HepG2 (cell line): ENCODE data around the gene FOXR1. TPM values are rescaled to one million over a fixed set of nuclear protein-coding genes. Genes with fewer than 3 reads are reported as not detected.

Experiments used
- ARNTL ChIP-seq: sonication (generic); formaldehyde crosslinking; IDR thresholded peaks from 2 replicates; pipeline ENCODE4 v1.4.0; 2020; ENCODE audit warnings: mild to moderate bottlenecking, missing genetic modification reagents
- CEBPG ChIP-seq: IDR thresholded peaks from 2 replicates; pipeline ENCODE4 v1.6.1; 2016
- FOXA3 ChIP-seq: IDR thresholded peaks from 2 replicates; pipeline ENCODE4 v1.6.1; 2016; ENCODE audit warnings: missing genetic modification reagents, missing compliant biosample characterization
- HOXA3 ChIP-seq: sonication (generic); formaldehyde crosslinking; IDR thresholded peaks from 2 replicates; pipeline ENCODE4 v1.5.0; 2020; ENCODE audit warnings: missing genetic modification reagents
- KDM3A ChIP-seq: IDR thresholded peaks from 2 replicates; pipeline ENCODE4 v1.6.1; 2018; ENCODE audit warnings: low read depth, missing compliant biosample characterization
- KDM6A ChIP-seq: IDR thresholded peaks from 2 replicates; pipeline ENCODE4 v1.6.1; 2016; ENCODE audit warnings: low read depth
- MXI1 ChIP-seq: IDR thresholded peaks from 3 replicates; pipeline ENCODE4 v1.6.1; 2012; ENCODE audit warnings: low read depth, low read length, inconsistent platforms, borderline replicate concordance
- RAD51 ChIP-seq: fragments of 450-650 bp; IDR thresholded peaks from 2 replicates; pipeline ENCODE4 v1.6.1; 2016; ENCODE audit warnings: borderline replicate concordance
- SALL1 ChIP-seq: sonication (generic); formaldehyde crosslinking; IDR thresholded peaks from 2 replicates; pipeline ENCODE4 v1.8.0; 2022; ENCODE audit warnings: mild to moderate bottlenecking, missing genetic modification reagents
- SIN3A ChIP-seq: IDR thresholded peaks from 2 replicates; pipeline ENCODE4 v1.6.1; 2011; ENCODE audit warnings: low read depth, mild to moderate bottlenecking, control low read depth, low read length, borderline replicate concordance
- SOX13 ChIP-seq, 3 experiments: fragments of 450-650 bp in 1 of 3; sonication (generic) in 1 of 3; formaldehyde crosslinking in 1 of 3; IDR thresholded peaks in 2 of 3; conservative IDR thresholded peaks in 1 of 3; 2 replicates each; pipeline versions ENCODE4 v1.5.0 to v1.6.1; 2016 to 2020; ENCODE audit warnings: antibody characterized with exemption in 1 of 3, mild to moderate bottlenecking in 1 of 3, missing compliant biosample characterization in 1 of 3, missing genetic modification reagents in 1 of 3, moderate library complexity in 1 of 3
- ZBTB44 ChIP-seq: sonication (generic); formaldehyde crosslinking; IDR thresholded peaks from 2 replicates; pipeline ENCODE4 v1.4.0; 2020; ENCODE audit warnings: missing genetic modification reagents
- ZIK1 ChIP-seq: sonication (generic); formaldehyde crosslinking; IDR thresholded peaks from 2 replicates; pipeline ENCODE4 v1.5.0; 2020; ENCODE audit warnings: mild to moderate bottlenecking, low read depth, missing genetic modification reagents, borderline replicate concordance
- ZNF143 ChIP-seq: sonication (generic); formaldehyde crosslinking; IDR thresholded peaks from 2 replicates; pipeline ENCODE4 v1.4.0; 2020; ENCODE audit warnings: missing genetic modification reagents
- ZNF230 ChIP-seq: sonication (generic); formaldehyde crosslinking; IDR thresholded peaks from 2 replicates; pipeline ENCODE4 v1.4.0; 2020; ENCODE audit warnings: mild to moderate bottlenecking, missing genetic modification reagents
- ZNF329 ChIP-seq: sonication (generic); formaldehyde crosslinking; IDR thresholded peaks from 2 replicates; pipeline ENCODE4 v1.9.0; 2021; ENCODE audit warnings: low read depth, mild to moderate bottlenecking, missing genetic modification reagents
- ZNF335 ChIP-seq: sonication (generic); formaldehyde crosslinking; IDR thresholded peaks from 2 replicates; pipeline ENCODE4 v1.4.0; 2020; ENCODE audit warnings: missing genetic modification reagents
- ZNF430 ChIP-seq: sonication (generic); formaldehyde crosslinking; IDR thresholded peaks from 2 replicates; pipeline ENCODE4 v1.9.0; 2021; ENCODE audit warnings: mild to moderate bottlenecking, missing genetic modification reagents
- ZNF484 ChIP-seq: sonication (generic); formaldehyde crosslinking; IDR thresholded peaks from 2 replicates; pipeline ENCODE4 v1.5.1; 2020; ENCODE audit warnings: mild to moderate bottlenecking, low read depth, missing genetic modification reagents, borderline replicate concordance
- ZNF512 ChIP-seq: sonication (generic); formaldehyde crosslinking; IDR thresholded peaks from 2 replicates; pipeline ENCODE4 v1.4.0; 2020; ENCODE audit warnings: mild to moderate bottlenecking, missing genetic modification reagents
- ZNF547 ChIP-seq: sonication (generic); formaldehyde crosslinking; IDR thresholded peaks from 2 replicates; pipeline ENCODE4 v1.5.1; 2020; ENCODE audit warnings: mild to moderate bottlenecking, missing genetic modification reagents
- ZNF577 ChIP-seq: sonication (generic); formaldehyde crosslinking; IDR thresholded peaks from 2 replicates; pipeline ENCODE4 v1.4.0; 2020; ENCODE audit warnings: mild to moderate bottlenecking, low read depth, missing genetic modification reagents, borderline replicate concordance
- ZNF781 ChIP-seq: sonication (generic); formaldehyde crosslinking; IDR thresholded peaks from 2 replicates; pipeline ENCODE4 v1.5.1; 2020; ENCODE audit warnings: borderline replicate concordance, mild to moderate bottlenecking, missing genetic modification reagents; ENCODE audit errors: not compliant biosample characterization
- polyA plus RNA-seq, 8 experiments: library from polyadenylated mRNA; depleted of rRNA in 3 of 8; stranded (reverse) in 7 of 8; unstranded in 1 of 8; fragments of >200 nt; fragmentation: Illumina TruSeq in 4 of 8; extraction: Trizol in 4 of 8; gene quantifications; 2 replicates each; pipeline versions ENCODE4 v1.2.1 to v1.2.3, GENCODE V29; 2011 to 2016; ENCODE audit warnings: low read depth in 4 of 8, missing spikeins in 1 of 8, mixed read lengths in 1 of 8; ENCODE audit not compliant: insufficient read depth in 1 of 8
- total RNA-seq, 5 experiments: library from RNA; depleted of rRNA; stranded (reverse); fragments of >200 nt; fragmentation: Illumina TruSeq; extraction: Trizol; gene quantifications; 2 replicates each; pipeline ENCODE4 v1.2.3, GENCODE V29; 2016; ENCODE audit warnings: low read depth in 1 of 5
- TF ChIP-seq, protein P1 (sequence below): sonication (generic); formaldehyde crosslinking; IDR thresholded peaks from 2 replicates; pipeline ENCODE4 v1.8.1; 2023; ENCODE audit warnings: mild to moderate bottlenecking, missing genetic modification reagents
- TF ChIP-seq, protein P2 (sequence below): sonication (generic); formaldehyde crosslinking; IDR thresholded peaks from 2 replicates; pipeline ENCODE4 v1.8.0; 2022; ENCODE audit warnings: mild to moderate bottlenecking, missing genetic modification reagents, moderate library complexity

Gene FOXR1
- total and polyA plus RNA-seq, 2 of the 13 experiments (the other 11 are each of a cell fraction or from before 2014, with no cell fraction given), result not detected

DNA sequence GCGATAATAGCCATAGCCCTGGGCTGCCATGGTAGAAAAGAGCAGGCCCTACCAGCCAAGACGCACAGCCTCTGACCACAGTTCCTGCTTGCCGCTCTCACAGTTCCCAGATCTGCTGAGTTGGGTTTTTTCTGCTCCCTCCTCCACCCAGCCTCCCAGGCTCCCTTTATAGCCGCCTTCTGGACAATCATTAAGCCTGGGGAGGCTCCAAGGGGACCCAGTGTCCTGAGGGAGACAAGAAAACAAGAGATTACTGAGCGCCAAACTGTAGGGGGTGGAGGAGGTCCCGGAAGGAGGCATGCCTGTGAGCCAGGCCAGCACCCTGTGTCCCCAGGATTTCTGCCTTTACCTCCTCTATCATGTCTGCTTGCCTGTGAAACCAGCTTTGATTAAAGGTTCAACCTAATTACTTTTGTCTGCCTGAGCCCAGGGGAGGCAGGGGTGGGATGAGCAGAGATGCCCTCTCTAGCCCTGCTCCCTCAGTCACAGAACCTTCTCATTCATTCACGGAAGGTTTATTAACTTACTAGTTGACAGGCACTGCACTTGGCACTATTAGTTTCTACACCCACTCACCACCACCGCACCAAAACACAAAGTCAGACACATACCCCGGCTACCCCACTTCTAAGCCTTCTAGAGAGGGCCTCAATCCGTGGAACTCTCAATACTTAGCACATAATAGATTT lies 57.9 kb downstream of the FOXR1 start (continued):
- TF ChIP-seq ZNF577 (CRISPR knock-in tag), result no peak
- TF ChIP-seq ZNF430 (CRISPR knock-in tag), result no peak
- TF ChIP-seq KDM3A (CRISPR knock-in tag), result no peak
- TF ChIP-seq ZNF335 (CRISPR knock-in tag), result no peak
- TF ChIP-seq ZNF329 (CRISPR knock-in tag), result no peak
- TF ChIP-seq, protein P1, sequence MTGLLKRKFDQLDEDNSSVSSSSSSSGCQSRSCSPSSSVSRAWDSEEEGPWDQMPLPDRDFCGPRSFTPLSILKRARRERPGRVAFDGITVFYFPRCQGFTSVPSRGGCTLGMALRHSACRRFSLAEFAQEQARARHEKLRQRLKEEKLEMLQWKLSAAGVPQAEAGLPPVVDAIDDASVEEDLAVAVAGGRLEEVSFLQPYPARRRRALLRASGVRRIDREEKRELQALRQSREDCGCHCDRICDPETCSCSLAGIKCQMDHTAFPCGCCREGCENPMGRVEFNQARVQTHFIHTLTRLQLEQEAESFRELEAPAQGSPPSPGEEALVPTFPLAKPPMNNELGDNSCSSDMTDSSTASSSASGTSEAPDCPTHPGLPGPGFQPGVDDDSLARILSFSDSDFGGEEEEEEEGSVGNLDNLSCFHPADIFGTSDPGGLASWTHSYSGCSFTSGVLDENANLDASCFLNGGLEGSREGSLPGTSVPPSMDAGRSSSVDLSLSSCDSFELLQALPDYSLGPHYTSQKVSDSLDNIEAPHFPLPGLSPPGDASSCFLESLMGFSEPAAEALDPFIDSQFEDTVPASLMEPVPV, result no peak
- no peak for TF ChIP-seq RAD51
- TF ChIP-seq ZNF143 (CRISPR knock-in tag), result no peak
- peak; percentile 27; the same call in 1 of the 3 replicates for TF ChIP-seq MXI1
- TF ChIP-seq HOXA3, result no peak
- TF ChIP-seq FOXA3, result no peak
- TF ChIP-seq ZNF781 (CRISPR knock-in tag), result no peak
- no peak for TF ChIP-seq ZNF512 (CRISPR knock-in tag)
- TF ChIP-seq SALL1 (CRISPR knock-in tag), result peak; percentile 44; the same call in 1 of the 2 replicates
- TF ChIP-seq CEBPG (CRISPR knock-in tag), result peak; percentile 13; the same call in 1 of the 2 replicates
- TF ChIP-seq SOX13 (IDR thresholded peaks at IDR 0.05), result 0 out of 2 replicates have a peak, but pooled peaks have one; percentile 18
- peak in 1 of 2 experiments; percentile 53; a peak in 1 of 4 replicates for TF ChIP-seq SOX13 (CRISPR knock-in tag; conservative IDR thresholded peaks at IDR 0.05 in 1 of 2, IDR thresholded peaks at IDR 0.05 in 1 of 2)
- no peak for TF ChIP-seq ZBTB44
- peak; percentile 81 for TF ChIP-seq SIN3A
- TF ChIP-seq ARNTL (CRISPR knock-in tag), result 0 out of 2 replicates have a peak, but pooled peaks have one; percentile 52
- no peak for TF ChIP-seq KDM6A (CRISPR knock-in tag)
- peak; percentile 41; the same call in 1 of the 2 replicates for TF ChIP-seq ZNF230 (CRISPR knock-in tag)
- no peak for TF ChIP-seq ZIK1 (CRISPR knock-in tag)
- no peak for TF ChIP-seq ZNF547 (CRISPR knock-in tag)
- TF ChIP-seq, protein P2, sequence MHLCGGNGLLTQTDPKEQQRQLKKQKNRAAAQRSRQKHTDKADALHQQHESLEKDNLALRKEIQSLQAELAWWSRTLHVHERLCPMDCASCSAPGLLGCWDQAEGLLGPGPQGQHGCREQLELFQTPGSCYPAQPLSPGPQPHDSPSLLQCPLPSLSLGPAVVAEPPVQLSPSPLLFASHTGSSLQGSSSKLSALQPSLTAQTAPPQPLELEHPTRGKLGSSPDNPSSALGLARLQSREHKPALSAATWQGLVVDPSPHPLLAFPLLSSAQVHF, result no peak
- no peak for TF ChIP-seq ZNF484 (CRISPR knock-in tag)
